ENCODE measurements around the gene CRISP1. TPM values are rescaled to one million over a fixed set of nuclear protein-coding genes. Genes with fewer than 3 reads are reported as not detected.

Gene CRISP1
- total and polyA plus RNA-seq, 9 of the 15 experiments (the other 6 are each of a cell fraction or from before 2014, with no cell fraction given): not detected

DNA sequence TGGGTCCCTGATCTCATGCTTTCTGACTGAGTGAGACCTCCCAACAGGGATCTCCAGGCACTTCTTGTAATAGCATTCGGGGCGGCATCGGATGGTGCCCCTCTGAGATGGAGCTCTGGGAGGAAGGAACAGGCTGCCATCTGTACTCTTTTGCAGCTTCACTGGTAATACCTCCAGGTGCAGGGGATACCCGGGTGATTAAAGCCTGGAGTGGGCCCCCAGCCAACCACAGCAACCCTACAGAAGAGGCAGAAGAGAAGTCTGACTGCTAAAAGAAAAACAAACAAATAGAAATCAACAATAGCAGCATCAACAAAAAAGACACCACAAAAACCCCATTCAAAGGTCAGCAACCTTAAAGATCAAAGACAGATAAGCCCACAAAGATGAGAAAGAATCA is 60.2 kb downstream of the CRISP1 start:
- no peaks in the 10 kb centered on the region for H3K9me3 ChIP-seq (replicated peaks; ENCODE audit: control insufficient read depth, insufficient read depth, low read depth, low read length)
- ChIA-PET POLR2A (no interaction called here), CTCF (ENCODE audit: low intra/inter-chr PET ratio) (no interaction called here)
- intact Hi-C loops (cut with micrococcal nuclease): no loop called here
- H3K27me3 ChIP-seq (ENCODE audit: control insufficient read depth in 2 of 2, insufficient read depth in 2 of 2, low read length in 2 of 2): no peaks in the 10 kb centered on the region
- no peaks in the 10 kb centered on the region for H3K36me3 ChIP-seq (ENCODE audit: control insufficient read depth, insufficient read depth, low read length)
- ATAC-seq: no peak
- no TSS peak for BruUV-seq (replicated peaks)
- no peak overlapping the region for H3K4me2 ChIP-seq (ENCODE audit: insufficient read depth, low read length)
- FAIRE-seq: no peak
- H3K9ac ChIP-seq (ENCODE audit: insufficient read depth in 1 of 2, low read depth in 2 of 2, low read length in 2 of 2): no peak overlapping the region
- H3K4me1 ChIP-seq (replicated peaks in 1 of 2; ENCODE audit: control insufficient read depth in 2 of 2, insufficient read depth in 2 of 2, low read length in 2 of 2): no peaks in the 10 kb centered on the region
- WGBS (ENCODE audit: insufficient coverage, low coverage, missing lambda C conversion rate): 72% methylated on average over 4 of the region's 4 CpGs
- H3K4me3 ChIP-seq: no peak overlapping the region
- no peak for DNase-seq (ENCODE audit: extremely low read depth in 1 of 4, low spot score in 3 of 4)
- no peak overlapping the region for H3K27ac ChIP-seq (ENCODE audit: extremely low read depth, low read depth, low read length)
- H2AFZ ChIP-seq (ENCODE audit: low read depth, low read length): no peak overlapping the region
- H4K20me1 ChIP-seq (replicated peaks; ENCODE audit: control insufficient read depth, insufficient read depth, low read length): no peaks in the 10 kb centered on the region
- H3K79me2 ChIP-seq (ENCODE audit: control insufficient read depth, insufficient read depth, low read length): no peaks in the 10 kb centered on the region
- in situ Hi-C loops (cut with MboI): no loop called here
- no peaks in the 10 kb centered on the region for H3K9me1 ChIP-seq (ENCODE audit: control insufficient read depth, insufficient read depth, low read length)
- TF ChIP-seq ZC3H11A (IDR thresholded peaks at IDR 0.05; ENCODE audit: low read depth, low read length) (no peak), NCOA4 (IDR thresholded peaks at IDR 0.05; ENCODE audit: partially characterized antibody) (no peak), SMAD1 (IDR thresholded peaks at IDR 0.05; ENCODE audit: low read depth, low read length, partially characterized antibody) (no peak), E2F4 (CRISPR knock-in tag; IDR thresholded peaks at IDR 0.05; ENCODE audit: low read depth) (no peak), ZNF316 (IDR thresholded peaks at IDR 0.05) (no peak), ZNF280B (CRISPR knock-in tag; IDR thresholded peaks at IDR 0.05) (no peak), ZNF140 (CRISPR knock-in tag; IDR thresholded peaks at IDR 0.05) (no peak)
- TF ChIP-seq, protein P1, sequence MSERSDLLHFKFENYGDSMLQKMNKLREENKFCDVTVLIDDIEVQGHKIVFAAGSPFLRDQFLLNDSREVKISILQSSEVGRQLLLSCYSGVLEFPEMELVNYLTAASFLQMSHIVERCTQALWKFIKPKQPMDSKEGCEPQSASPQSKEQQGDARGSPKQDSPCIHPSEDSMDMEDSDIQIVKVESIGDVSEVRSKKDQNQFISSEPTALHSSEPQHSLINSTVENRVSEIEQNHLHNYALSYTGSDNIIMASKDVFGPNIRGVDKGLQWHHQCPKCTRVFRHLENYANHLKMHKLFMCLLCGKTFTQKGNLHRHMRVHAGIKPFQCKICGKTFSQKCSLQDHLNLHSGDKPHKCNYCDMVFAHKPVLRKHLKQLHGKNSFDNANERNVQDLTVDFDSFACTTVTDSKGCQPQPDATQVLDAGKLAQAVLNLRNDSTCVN (CRISPR knock-in tag; IDR thresholded peaks at IDR 0.05): no peak

Measured in K562 (cell line).